HEK293 (cell line): ENCODE measurements around the gene CARD10.

Experiments
- CTCF ChIA-PET: fragments of 350-600 bp; formaldehyde crosslinking; extraction: SDS; loops from one replicate; lab custom pipeline; 2021; ENCODE audit warnings: antibody characterized with exemption; lab: Yijun Ruan, JAX
- POLR2A ChIA-PET: fragments of 300-600 bp; formaldehyde crosslinking; extraction: SDS; loops from one replicate; lab custom pipeline; 2020; ENCODE audit warnings: antibody characterized with exemption, inconsistent platforms; lab: Yijun Ruan, JAX
- H3K27ac ChIP-seq: fragments of 200-500 bp; sonication (Bioruptor generic); 2 replicates; pipeline ENCODE4 v1.5.1; 2014; ENCODE audit warnings: low read depth, low read length, control low read depth, inconsistent platforms; ENCODE audit errors: extremely low read depth
- H3K36me3 ChIP-seq, 2 experiments: fragments of 200-500 bp in 1 of 2; sonication (Bioruptor generic) in 1 of 2; 1 replicate in 1 of 2; 2 replicates in 1 of 2; pipeline ENCODE4 v1.5.1; 2014 to 2017; ENCODE audit warnings: inconsistent platforms in 2 of 2, low read length in 2 of 2; ENCODE audit not compliant: control insufficient read depth in 2 of 2, insufficient read depth in 1 of 2
- H3K4me1 ChIP-seq: fragments of 200-500 bp; sonication (Bioruptor generic); 2 replicates; pipeline ENCODE4 v1.5.1; 2014; ENCODE audit warnings: mild to moderate bottlenecking, low read length, inconsistent platforms; ENCODE audit not compliant: control insufficient read depth, insufficient read depth
- H3K4me3 ChIP-seq: 2 replicates; pipeline ENCODE4 v1.5.1; 2011; ENCODE audit warnings: low read depth, mild to moderate bottlenecking, control low read depth, low read length, moderate library complexity
- H3K9me3 ChIP-seq: fragments of 200-500 bp; sonication (Bioruptor generic); 2 replicates; pipeline ENCODE4 v1.5.1; 2014; ENCODE audit warnings: low read depth, low read length, inconsistent platforms; ENCODE audit not compliant: control insufficient read depth, insufficient read depth
- KLF10 ChIP-seq: fragments of 450-650 bp; IDR thresholded peaks from 2 replicates; pipeline ENCODE4 v1.5.1; 2018; ENCODE audit warnings: missing biosample characterization, mild to moderate bottlenecking, missing genetic modification characterization
- OSR2 ChIP-seq: fragments of 450-650 bp; formaldehyde crosslinking; IDR thresholded peaks from 2 replicates; pipeline ENCODE4 v1.5.1; 2016; ENCODE audit warnings: missing biosample characterization, missing genetic modification characterization
- TRIM28 ChIP-seq: IDR thresholded peaks from 2 replicates; pipeline ENCODE4 v1.6.1; 2011; ENCODE audit warnings: low read length, control low read depth, borderline replicate concordance
- YY2 ChIP-seq: fragments of 450-650 bp; formaldehyde crosslinking; IDR thresholded peaks from 2 replicates; pipeline ENCODE4 v1.5.1; 2016; ENCODE audit warnings: missing biosample characterization, missing genetic modification characterization
- ZNF19 ChIP-seq: fragments of 450-650 bp; formaldehyde crosslinking; IDR thresholded peaks from 2 replicates; pipeline ENCODE4; 2016; ENCODE audit warnings: missing biosample characterization, missing genetic modification characterization, low read depth
- ZNF274 ChIP-seq, 2 experiments: fragments of 200-500 bp in 1 of 2; fragments of 450-650 bp in 1 of 2; sonication (Bioruptor generic) in 1 of 2; formaldehyde crosslinking in 1 of 2; IDR thresholded peaks; 2 replicates each; pipeline versions ENCODE4 v1.5.1 to v1.6.1; 2014 to 2016; ENCODE audit warnings: borderline replicate concordance in 1 of 2, inconsistent platforms in 1 of 2, low read length in 1 of 2, missing biosample characterization in 1 of 2, missing genetic modification characterization in 1 of 2
- ZNF292 ChIP-seq: fragments of 450-650 bp; formaldehyde crosslinking; IDR thresholded peaks from 2 replicates; pipeline ENCODE4 v1.5.1; 2016; ENCODE audit warnings: low read depth, missing biosample characterization, missing genetic modification characterization, borderline replicate concordance
- ZNF324 ChIP-seq: fragments of 450-650 bp; formaldehyde crosslinking; IDR thresholded peaks from 2 replicates; pipeline ENCODE4 v1.5.1; 2016; ENCODE audit warnings: missing biosample characterization, missing genetic modification characterization
- ZNF426 ChIP-seq: fragments of 450-650 bp; formaldehyde crosslinking; IDR thresholded peaks from 2 replicates; pipeline ENCODE4 v1.5.1; 2017; ENCODE audit warnings: missing biosample characterization, missing genetic modification characterization, mild to moderate bottlenecking, inconsistent platforms, moderate library complexity
- ZNF433 ChIP-seq: fragments of 450-650 bp; formaldehyde crosslinking; IDR thresholded peaks from 2 replicates; pipeline ENCODE4 v1.5.1; 2016; ENCODE audit warnings: missing biosample characterization, missing genetic modification characterization, low read depth
- ZNF530 ChIP-seq: fragments of 450-650 bp; formaldehyde crosslinking; IDR thresholded peaks from 2 replicates; pipeline ENCODE4 v1.5.1; 2016; ENCODE audit warnings: low read depth, missing biosample characterization, missing genetic modification characterization
- ZNF544 ChIP-seq: fragments of 450-650 bp; formaldehyde crosslinking; IDR thresholded peaks from 2 replicates; pipeline ENCODE4 v1.5.0; 2017; ENCODE audit warnings: missing biosample characterization, missing genetic modification characterization
- ZNF610 ChIP-seq: fragments of 450-650 bp; formaldehyde crosslinking; IDR thresholded peaks from 2 replicates; pipeline ENCODE4 v1.5.1; 2016; ENCODE audit warnings: missing biosample characterization, missing genetic modification characterization, borderline replicate concordance
- ZNF623 ChIP-seq: fragments of 450-650 bp; formaldehyde crosslinking; IDR thresholded peaks from 2 replicates; pipeline ENCODE4 v1.5.1; 2016; ENCODE audit warnings: missing biosample characterization, missing genetic modification characterization
- ZNF645 ChIP-seq: fragments of 450-650 bp; formaldehyde crosslinking; IDR thresholded peaks from 2 replicates; pipeline ENCODE4; 2016; ENCODE audit warnings: missing biosample characterization, missing genetic modification characterization
- ZNF658 ChIP-seq: fragments of 450-650 bp; formaldehyde crosslinking; IDR thresholded peaks from 2 replicates; pipeline ENCODE4; 2016; ENCODE audit warnings: missing biosample characterization, missing genetic modification characterization
- ZNF664 ChIP-seq: fragments of 450-650 bp; formaldehyde crosslinking; IDR thresholded peaks from 2 replicates; pipeline ENCODE4 v1.5.1; 2016; ENCODE audit warnings: missing biosample characterization, missing genetic modification characterization
- ZNF670 ChIP-seq: fragments of 450-650 bp; formaldehyde crosslinking; IDR thresholded peaks from 2 replicates; pipeline ENCODE4 v1.5.1; 2016; ENCODE audit warnings: missing biosample characterization, missing genetic modification characterization, low read depth
- ZNF707 ChIP-seq: fragments of 450-650 bp; formaldehyde crosslinking; IDR thresholded peaks from 2 replicates; pipeline ENCODE4 v1.5.1; 2016; ENCODE audit warnings: missing biosample characterization, missing genetic modification characterization
- ZNF785 ChIP-seq: fragments of 450-650 bp; formaldehyde crosslinking; IDR thresholded peaks from 2 replicates; pipeline ENCODE4 v1.5.1; 2016; ENCODE audit warnings: missing biosample characterization, missing genetic modification characterization
- ZNF837 ChIP-seq: fragments of 450-650 bp; formaldehyde crosslinking; IDR thresholded peaks from 2 replicates; pipeline ENCODE4 v1.5.1; 2016; ENCODE audit warnings: missing biosample characterization, missing genetic modification characterization
- ZSCAN30 ChIP-seq: fragments of 450-650 bp; IDR thresholded peaks from 2 replicates; pipeline ENCODE4 v1.5.1; 2018; ENCODE audit warnings: missing biosample characterization, mild to moderate bottlenecking, missing genetic modification characterization, moderate library complexity
- TF ChIP-seq, protein P1 (sequence below): fragments of 450-650 bp; formaldehyde crosslinking; IDR thresholded peaks from 2 replicates; pipeline ENCODE4 v1.5.1; 2016; ENCODE audit warnings: missing biosample characterization, missing genetic modification characterization
- TF ChIP-seq, protein P2 (sequence below): fragments of 450-650 bp; formaldehyde crosslinking; IDR thresholded peaks from 2 replicates; pipeline ENCODE4 v1.5.1; 2016; ENCODE audit warnings: missing biosample characterization, missing genetic modification characterization
- TF ChIP-seq, protein P3 (sequence below): fragments of 450-650 bp; formaldehyde crosslinking; IDR thresholded peaks from 2 replicates; pipeline ENCODE4 v1.5.1; 2016; ENCODE audit warnings: missing biosample characterization, missing genetic modification characterization
- TF ChIP-seq, protein P4 (sequence below): fragments of 450-650 bp; formaldehyde crosslinking; IDR thresholded peaks from 2 replicates; pipeline ENCODE4 v1.5.0; 2017; ENCODE audit warnings: missing biosample characterization, missing genetic modification characterization, borderline replicate concordance
- TF ChIP-seq, protein P5 (sequence below): fragments of 450-650 bp; formaldehyde crosslinking; IDR thresholded peaks from 2 replicates; pipeline ENCODE4 v1.5.1; 2016; ENCODE audit warnings: missing biosample characterization, missing genetic modification characterization

CARD10 gene

DNA sequence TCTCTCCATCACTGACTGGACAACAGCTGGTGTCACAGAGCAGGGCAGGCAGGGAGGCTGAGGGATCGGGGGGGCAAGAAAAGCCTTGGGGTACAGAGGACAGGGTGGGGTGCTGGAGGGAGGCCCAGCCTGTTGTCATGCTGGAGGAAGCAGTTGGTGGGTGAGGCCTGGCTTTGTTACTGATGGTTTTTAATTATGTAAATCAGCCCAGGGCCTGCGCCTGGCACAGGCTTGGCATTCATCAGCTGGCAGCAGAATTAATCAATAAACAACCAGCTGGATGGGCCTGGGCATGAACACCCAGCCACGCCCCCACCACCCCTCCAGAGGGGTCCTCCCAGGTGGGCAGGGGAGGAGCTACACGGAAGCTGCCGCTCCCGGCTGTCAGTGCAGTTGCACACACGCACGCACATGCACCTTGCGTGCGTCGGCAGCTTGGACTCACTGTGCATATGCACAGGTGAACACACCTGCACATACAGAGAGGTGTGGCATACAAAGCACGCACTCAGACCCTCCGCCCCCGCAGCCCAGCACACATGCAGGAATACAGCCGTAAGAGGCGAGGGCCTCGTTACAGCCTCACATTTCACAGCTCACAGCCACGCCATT, 70.6 kb downstream of the CARD10 start:
- Histone ChIP-seq H3K36me3 (no peaks in the 10 kb centered on the region), H3K4me1 (no peaks in the 10 kb centered on the region), H3K9me3 (no peaks in the 10 kb centered on the region), H3K27ac (no peak overlapping the region), H3K4me3 (no peak overlapping the region)
- CTCF ChIA-PET: interaction anchor here (1.1 to 2.6 kb wide), 3 partner anchors 10 to 24 kb away, joined by 3 to 10 read pairs (median 8); no protein-coding TSS in a partner anchor
- TF ChIP-seq ZNF530 (tag by site-specific recombination): no peak
- TF ChIP-seq TRIM28: no peak
- TF ChIP-seq, protein P1, sequence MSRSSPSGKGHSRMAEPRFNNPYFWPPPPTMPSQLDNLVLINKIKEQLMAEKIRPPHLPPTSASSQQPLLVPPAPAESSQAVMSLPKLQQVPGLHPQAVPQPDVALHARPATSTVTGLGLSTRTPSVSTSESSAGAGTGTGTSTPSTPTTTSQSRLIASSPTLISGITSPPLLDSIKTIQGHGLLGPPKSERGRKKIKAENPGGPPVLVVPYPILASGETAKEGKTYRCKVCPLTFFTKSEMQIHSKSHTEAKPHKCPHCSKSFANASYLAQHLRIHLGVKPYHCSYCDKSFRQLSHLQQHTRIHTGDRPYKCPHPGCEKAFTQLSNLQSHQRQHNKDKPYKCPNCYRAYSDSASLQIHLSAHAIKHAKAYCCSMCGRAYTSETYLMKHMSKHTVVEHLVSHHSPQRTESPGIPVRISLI (tag by site-specific recombination): no peak
- TF ChIP-seq ZNF785 (tag by site-specific recombination): no peak
- no peak for TF ChIP-seq ZNF837 (tag by site-specific recombination)
- no peak for TF ChIP-seq ZSCAN30 (tag by site-specific recombination)
- no peak for TF ChIP-seq ZNF610 (tag by site-specific recombination)
- TF ChIP-seq ZNF19 (tag by site-specific recombination): no peak
- TF ChIP-seq, protein P2, sequence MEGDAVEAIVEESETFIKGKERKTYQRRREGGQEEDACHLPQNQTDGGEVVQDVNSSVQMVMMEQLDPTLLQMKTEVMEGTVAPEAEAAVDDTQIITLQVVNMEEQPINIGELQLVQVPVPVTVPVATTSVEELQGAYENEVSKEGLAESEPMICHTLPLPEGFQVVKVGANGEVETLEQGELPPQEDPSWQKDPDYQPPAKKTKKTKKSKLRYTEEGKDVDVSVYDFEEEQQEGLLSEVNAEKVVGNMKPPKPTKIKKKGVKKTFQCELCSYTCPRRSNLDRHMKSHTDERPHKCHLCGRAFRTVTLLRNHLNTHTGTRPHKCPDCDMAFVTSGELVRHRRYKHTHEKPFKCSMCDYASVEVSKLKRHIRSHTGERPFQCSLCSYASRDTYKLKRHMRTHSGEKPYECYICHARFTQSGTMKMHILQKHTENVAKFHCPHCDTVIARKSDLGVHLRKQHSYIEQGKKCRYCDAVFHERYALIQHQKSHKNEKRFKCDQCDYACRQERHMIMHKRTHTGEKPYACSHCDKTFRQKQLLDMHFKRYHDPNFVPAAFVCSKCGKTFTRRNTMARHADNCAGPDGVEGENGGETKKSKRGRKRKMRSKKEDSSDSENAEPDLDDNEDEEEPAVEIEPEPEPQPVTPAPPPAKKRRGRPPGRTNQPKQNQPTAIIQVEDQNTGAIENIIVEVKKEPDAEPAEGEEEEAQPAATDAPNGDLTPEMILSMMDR: no peak
- no peak for TF ChIP-seq OSR2
- POLR2A ChIA-PET: no interaction called here

GRCh38 chr22:37445501-37445900, 73.7 kb downstream of the CARD10 start:
- H3K36me3 ChIP-seq: no peaks in the 10 kb centered on the region
- H3K9me3 ChIP-seq: no peaks in the 10 kb centered on the region
- POLR2A ChIA-PET: no interaction called here
- CTCF ChIA-PET: interaction anchor here (0.8 to 1.8 kb wide), 3 partner anchors 10 to 161 kb away, joined by 3 to 13 read pairs (median 3); no protein-coding TSS in a partner anchor
- H3K4me3 ChIP-seq: no peak overlapping the region
- H3K27ac ChIP-seq: no peak overlapping the region
- no peaks in the 10 kb centered on the region for H3K4me1 ChIP-seq
- TF ChIP-seq KLF10 (no peak), ZNF324 (tag by site-specific recombination) (no peak), ZNF658 (tag by site-specific recombination) (no peak), ZNF645 (no peak), YY2 (tag by site-specific recombination) (no peak), ZNF707 (no peak), ZNF623 (no peak), OSR2 (no peak), ZNF670 (tag by site-specific recombination) (no peak), ZNF544 (tag by site-specific recombination) (no peak), ZNF664 (tag by site-specific recombination) (no peak), ZNF274 (IDR thresholded peaks at IDR 0.05; ENCODE audit: low read length) (no peak), ZNF274 (tag by site-specific recombination; IDR thresholded peaks at IDR 0.05; ENCODE audit: borderline replicate concordance) (no peak), ZNF426 (tag by site-specific recombination) (no peak), ZNF292 (tag by site-specific recombination) (no peak), ZNF433 (tag by site-specific recombination) (no peak)
- TF ChIP-seq, protein P3, sequence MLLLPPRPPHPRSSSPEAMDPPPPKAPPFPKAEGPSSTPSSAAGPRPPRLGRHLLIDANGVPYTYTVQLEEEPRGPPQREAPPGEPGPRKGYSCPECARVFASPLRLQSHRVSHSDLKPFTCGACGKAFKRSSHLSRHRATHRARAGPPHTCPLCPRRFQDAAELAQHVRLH: no peak
- TF ChIP-seq, protein P4, sequence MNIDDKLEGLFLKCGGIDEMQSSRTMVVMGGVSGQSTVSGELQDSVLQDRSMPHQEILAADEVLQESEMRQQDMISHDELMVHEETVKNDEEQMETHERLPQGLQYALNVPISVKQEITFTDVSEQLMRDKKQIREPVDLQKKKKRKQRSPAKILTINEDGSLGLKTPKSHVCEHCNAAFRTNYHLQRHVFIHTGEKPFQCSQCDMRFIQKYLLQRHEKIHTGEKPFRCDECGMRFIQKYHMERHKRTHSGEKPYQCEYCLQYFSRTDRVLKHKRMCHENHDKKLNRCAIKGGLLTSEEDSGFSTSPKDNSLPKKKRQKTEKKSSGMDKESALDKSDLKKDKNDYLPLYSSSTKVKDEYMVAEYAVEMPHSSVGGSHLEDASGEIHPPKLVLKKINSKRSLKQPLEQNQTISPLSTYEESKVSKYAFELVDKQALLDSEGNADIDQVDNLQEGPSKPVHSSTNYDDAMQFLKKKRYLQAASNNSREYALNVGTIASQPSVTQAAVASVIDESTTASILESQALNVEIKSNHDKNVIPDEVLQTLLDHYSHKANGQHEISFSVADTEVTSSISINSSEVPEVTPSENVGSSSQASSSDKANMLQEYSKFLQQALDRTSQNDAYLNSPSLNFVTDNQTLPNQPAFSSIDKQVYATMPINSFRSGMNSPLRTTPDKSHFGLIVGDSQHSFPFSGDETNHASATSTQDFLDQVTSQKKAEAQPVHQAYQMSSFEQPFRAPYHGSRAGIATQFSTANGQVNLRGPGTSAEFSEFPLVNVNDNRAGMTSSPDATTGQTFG (tag by site-specific recombination): no peak
- TF ChIP-seq, protein P5, sequence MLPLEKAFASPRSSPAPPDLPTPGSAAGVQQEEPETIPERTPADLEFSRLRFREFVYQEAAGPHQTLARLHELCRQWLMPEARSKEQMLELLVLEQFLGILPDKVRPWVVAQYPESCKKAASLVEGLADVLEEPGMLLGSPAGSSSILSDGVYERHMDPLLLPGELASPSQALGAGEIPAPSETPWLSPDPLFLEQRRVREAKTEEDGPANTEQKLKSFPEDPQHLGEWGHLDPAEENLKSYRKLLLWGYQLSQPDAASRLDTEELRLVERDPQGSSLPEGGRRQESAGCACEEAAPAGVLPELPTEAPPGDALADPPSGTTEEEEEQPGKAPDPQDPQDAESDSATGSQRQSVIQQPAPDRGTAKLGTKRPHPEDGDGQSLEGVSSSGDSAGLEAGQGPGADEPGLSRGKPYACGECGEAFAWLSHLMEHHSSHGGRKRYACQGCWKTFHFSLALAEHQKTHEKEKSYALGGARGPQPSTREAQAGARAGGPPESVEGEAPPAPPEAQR (tag by site-specific recombination): no peak
